ENCODE measurements around the gene PTPRU.

- TF ChIP-seq CTCF (conservative IDR thresholded peaks at IDR 0.05; ENCODE audit: low read depth, low read length) (no peak), EZH2 (IDR thresholded peaks at IDR 0.05; ENCODE audit: low read length, unreplicated experiment) (no peak), EZH2phosphoT487 (IDR thresholded peaks at IDR 0.05; ENCODE audit: borderline replicate concordance, low read length) (no peak)
Observed at GRCh38 chr1:29333008-29333407, 96.7 kb downstream of the PTPRU start.
